ENCODE data around the gene RIN2. TPM values are rescaled to one million over a fixed set of nuclear protein-coding genes. Genes with fewer than 3 reads are reported as not detected.

Gene RIN2
- total RNA-seq, 2 donors from 2014 or later, result 20.4 to 34.0 TPM

DNA sequence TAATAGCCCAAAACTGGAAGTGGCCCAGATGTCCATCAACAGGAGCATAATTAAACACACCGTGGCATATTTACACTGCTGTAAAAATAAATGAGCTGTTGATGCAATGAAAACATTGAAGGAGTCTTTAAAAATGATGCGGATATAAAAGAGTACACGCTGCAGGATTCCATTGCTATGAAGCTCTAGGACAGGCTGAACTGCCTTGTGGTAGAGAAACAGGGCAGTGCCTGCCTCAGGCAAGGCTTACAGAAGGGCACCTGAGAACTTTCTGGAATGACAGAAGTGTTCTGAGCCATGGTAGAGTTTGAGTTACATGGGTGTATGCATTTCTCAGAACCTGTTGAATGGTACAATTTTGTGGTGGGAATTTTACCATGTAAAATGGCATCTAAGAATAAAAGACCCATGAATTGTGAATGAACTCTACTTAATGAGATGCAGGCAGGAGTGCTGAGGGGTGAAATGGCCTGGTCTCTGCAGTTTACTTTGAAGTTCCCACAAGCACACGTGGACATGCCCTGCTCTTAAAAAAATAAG is 45.3 kb upstream of the RIN2 start:
- intact Hi-C loops (cut with DNase I), result no loop called here
- ATAC-seq, result peak; percentile 50
- Histone ChIP-seq H3K27me3 (no peaks in the 10 kb centered on the region), H3K4me1 (no peaks in the 10 kb centered on the region), H3K36me3 (replicated peaks in 1 of 2; ENCODE audit: insufficient read depth in 1 of 2, low read depth in 2 of 2) (no peaks in the 10 kb centered on the region), H3K27ac (no peak overlapping the region), H3K4me3 (no peak overlapping the region), H3K9me3 (no peaks in the 10 kb centered on the region)
- DNase-seq, result no peak
- TF ChIP-seq CTCF (IDR thresholded peaks at IDR 0.05), result no peak
- no peak for TF ChIP-seq POLR2A (IDR thresholded peaks at IDR 0.05)
- WGBS, 2 donors, result 36 to 39% methylated on average over 4 of the region's 4 CpGs

DNA sequence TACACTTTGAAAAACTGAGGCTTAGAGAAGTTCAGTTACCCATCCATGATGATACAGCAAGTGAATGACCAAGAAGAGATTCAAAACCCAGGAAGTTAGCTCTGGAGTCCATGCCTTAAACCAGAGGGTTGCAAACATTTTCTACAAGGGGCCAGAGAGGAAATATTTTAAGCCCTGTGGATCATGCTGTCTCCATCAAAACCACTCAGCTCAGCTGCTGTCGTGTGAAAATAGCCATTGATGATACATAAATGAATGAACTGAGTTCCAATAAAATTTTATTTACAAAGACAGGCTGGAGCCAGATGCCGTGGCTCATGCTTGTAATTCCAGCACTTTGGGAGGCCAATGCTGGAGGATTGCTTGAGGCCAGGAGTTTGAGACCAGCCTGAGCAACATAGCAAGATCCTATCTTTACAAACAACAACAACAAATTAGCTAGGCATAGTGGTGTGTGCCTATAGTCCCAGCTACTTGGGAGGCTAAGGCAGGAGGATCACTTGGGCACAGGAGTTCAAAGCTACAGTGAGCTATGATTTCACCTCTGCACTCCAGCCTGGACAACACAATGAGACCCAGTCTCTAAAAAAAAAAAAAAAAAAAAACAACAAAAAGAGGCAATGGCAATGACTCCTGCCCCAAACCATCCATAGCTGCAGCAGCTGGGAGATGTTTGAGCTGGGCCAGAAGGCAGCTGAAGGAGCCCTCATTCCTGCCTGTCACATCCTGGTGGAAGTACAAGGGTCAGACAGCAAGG is 44.1 kb upstream of the RIN2 start:
- intact Hi-C loops (cut with DNase I), result no loop called here
- H3K4me1 ChIP-seq, result no peaks in the 10 kb centered on the region
- 76 to 88% methylated on average over 2 of the region's 2 CpGs for WGBS, 2 donors
- ATAC-seq (no peak), DNase-seq (no peak)
- H3K9me3 ChIP-seq, result no peaks in the 10 kb centered on the region
- TF ChIP-seq POLR2A (IDR thresholded peaks at IDR 0.05) (no peak), CTCF (IDR thresholded peaks at IDR 0.05) (no peak)
- H3K4me3 ChIP-seq, result no peak overlapping the region
- H3K27me3 ChIP-seq, result no peaks in the 10 kb centered on the region
- no peak overlapping the region for H3K27ac ChIP-seq
- no peaks in the 10 kb centered on the region for H3K36me3 ChIP-seq (replicated peaks in 1 of 2; ENCODE audit: insufficient read depth in 1 of 2, low read depth in 2 of 2)

GRCh38 chr20:19714579-19714840 is 43.5 kb upstream of the RIN2 start:
- intact Hi-C loops (cut with DNase I), result no loop called here
- Histone ChIP-seq H3K27me3 (no peaks in the 10 kb centered on the region), H3K36me3 (replicated peaks in 1 of 2; ENCODE audit: insufficient read depth in 1 of 2, low read depth in 2 of 2) (no peaks in the 10 kb centered on the region), H3K4me1 (no peaks in the 10 kb centered on the region), H3K9me3 (no peaks in the 10 kb centered on the region), H3K27ac (no peak overlapping the region), H3K4me3 (no peak overlapping the region)
- TF ChIP-seq CTCF (IDR thresholded peaks at IDR 0.05) (no peak), POLR2A (IDR thresholded peaks at IDR 0.05) (no peak)
- DNase-seq, result no peak
- no peak for ATAC-seq
- 71 to 79% methylated on average over 1 of the region's 1 CpG for whole genome bisulfite sequencing, 2 donors

- 85 to 97% methylated on average over 3 of the region's 3 CpGs for WGBS, 2 donors
- intact Hi-C loops (cut with DNase I), result no loop called here
- TF ChIP-seq POLR2A (IDR thresholded peaks at IDR 0.05) (no peak), CTCF (IDR thresholded peaks at IDR 0.05) (no peak)
- Histone ChIP-seq H3K4me1 (no peaks in the 10 kb centered on the region), H3K4me3 (no peak overlapping the region), H3K27ac (no peak overlapping the region), H3K36me3 (replicated peaks in 1 of 2; ENCODE audit: insufficient read depth in 1 of 2, low read depth in 2 of 2) (no peaks in the 10 kb centered on the region), H3K27me3 (no peaks in the 10 kb centered on the region), H3K9me3 (no peaks in the 10 kb centered on the region)
- ATAC-seq, result no peak
- DNase-seq, result no peak
Measured at GRCh38 chr20:19715986-19716385, 42.1 kb upstream of the RIN2 start.

DNA sequence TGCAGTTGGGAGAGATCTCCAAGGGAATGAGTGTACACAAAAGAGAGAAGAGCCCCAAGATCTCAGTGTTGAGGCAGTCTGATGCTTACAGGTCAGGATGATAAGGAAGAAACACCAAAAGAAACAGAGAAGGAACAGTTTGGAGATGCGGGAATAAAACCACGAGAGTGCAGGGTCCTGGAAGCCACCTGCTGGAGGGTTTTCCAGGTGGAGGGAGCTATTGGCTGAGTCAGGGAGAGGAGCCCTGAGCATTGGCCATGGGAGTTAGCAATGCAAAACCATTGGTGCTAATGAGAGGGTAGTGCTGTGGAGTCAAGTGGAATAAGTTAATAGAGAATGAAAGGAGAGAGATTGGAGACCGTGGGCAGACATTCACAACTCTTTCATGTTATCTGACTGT is 39.2 kb upstream of the RIN2 start:
- ATAC-seq, result no peak
- H3K9me3 ChIP-seq, result no peaks in the 10 kb centered on the region
- H3K27ac ChIP-seq, result no peak overlapping the region
- TF ChIP-seq POLR2A (IDR thresholded peaks at IDR 0.05) (no peak), CTCF (IDR thresholded peaks at IDR 0.05) (no peak)
- no peak overlapping the region for H3K4me3 ChIP-seq
- H3K36me3 ChIP-seq (replicated peaks in 1 of 2; ENCODE audit: insufficient read depth in 1 of 2, low read depth in 2 of 2), result no peaks in the 10 kb centered on the region
- intact Hi-C loops (cut with DNase I), result no loop called here
- DNase-seq, result no peak
- 58 to 69% methylated on average over 3 of the region's 3 CpGs for WGBS, 2 donors
- no peaks in the 10 kb centered on the region for H3K27me3 ChIP-seq
- no peaks in the 10 kb centered on the region for H3K4me1 ChIP-seq
